NOMO-1 treated with DMSO at 0.1 percent for 48 hours (cell line): ENCODE results near the gene PDSS2.
"Not testable (repeated sequence)": the region's sequence is repeated elsewhere in the genome, so short reads cannot be mapped to it uniquely, and the experiment has no call there.

Experiments
- DNase-seq: peaks from one replicate; lab custom pipeline; 2025; ENCODE audit not compliant: unreplicated experiment; lab: John Stamatoyannopoulos, UW

PDSS2 gene

DNA sequence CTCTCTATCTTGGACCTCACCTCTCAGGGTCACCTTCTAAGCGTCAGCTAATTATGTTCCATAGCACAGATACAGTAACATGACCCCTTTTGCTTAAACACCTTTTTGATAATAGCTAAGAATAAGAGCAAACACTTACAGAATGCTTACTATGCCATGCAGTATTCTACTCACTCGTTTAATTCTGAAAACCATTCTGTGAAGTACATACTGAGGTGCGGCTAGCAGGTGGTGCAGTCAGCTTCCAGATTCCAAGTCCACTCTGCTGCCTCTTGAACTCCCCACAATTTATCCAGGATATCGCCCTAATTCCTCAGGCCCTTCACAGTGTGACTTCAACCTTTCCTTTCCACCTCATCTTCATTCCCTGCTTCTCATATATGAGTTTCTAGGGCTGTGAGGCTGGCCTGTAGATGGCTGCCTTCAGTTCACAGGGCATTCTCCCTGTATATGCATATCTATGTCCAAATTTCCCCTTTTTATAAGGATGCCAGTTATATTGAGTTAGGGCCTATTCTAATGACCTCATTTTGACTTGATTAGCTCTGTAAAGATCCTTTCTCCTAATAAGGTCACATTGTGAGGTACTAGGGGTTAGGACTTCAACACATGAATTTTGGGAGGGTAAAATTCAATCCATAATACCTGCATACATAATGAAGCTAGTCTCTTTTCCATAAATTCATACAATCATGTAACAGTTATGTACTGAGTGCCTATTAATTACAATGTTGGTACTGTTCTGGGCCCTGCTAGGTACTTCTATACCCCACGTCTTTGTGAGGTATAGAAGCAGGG, 130.1 kb downstream of the PDSS2 start:
- DNase-seq: no peak

GRCh38 chr6:107328081-107328480, 131.3 kb downstream of the PDSS2 start:
- no peak for DNase-seq

DNA sequence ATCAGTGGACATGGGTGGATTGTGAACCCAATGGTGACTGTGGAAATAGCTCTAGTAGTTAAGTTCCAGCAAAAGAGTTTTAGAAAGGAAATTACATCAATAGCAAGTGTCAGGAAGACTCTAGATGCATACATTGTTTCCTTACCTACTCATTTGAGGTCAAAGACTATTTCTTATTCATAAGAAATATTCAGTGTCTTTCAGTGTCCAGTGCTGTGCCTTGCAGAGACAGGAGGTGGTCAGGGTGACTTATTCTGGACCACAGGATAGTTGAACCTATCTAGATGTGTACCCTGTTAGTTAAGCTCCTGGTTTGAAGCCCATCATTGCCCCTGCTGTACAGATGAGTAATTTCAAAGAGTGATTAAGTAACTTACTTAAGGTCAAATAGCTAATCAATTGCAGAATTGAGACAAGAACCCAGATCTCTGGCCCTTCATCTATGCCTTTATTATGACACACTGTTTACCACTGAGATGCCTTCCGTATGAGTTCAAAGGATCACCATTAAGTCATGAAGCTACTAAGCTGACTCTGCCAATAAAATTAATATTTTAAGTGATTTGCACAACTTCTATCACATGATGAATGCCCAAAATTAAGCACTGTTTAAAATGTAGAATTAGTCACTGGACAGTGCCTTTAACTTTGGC, 136.1 kb downstream of the PDSS2 start:
- no peak for DNase-seq

DNA sequence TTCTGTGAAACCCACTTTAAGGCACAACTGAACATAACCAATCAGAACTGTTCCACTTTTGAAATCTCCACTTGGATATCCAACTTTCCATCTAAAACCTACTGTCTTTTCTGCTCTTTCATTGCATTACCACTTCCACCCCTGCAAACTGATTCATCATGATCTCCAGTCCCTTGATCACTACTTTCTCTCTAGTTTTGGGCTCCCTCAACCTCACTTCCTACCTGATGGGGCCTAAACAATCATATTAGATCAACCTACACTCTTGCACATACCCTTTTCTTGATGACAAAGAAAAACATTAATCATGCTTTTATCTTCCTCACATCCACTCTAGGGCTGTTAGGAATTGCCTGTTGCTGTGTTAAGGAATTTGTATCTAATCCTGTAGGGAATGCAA, 137.6 kb downstream of the PDSS2 start:
- no peak for DNase-seq

- DNase-seq: no peak
Observed at GRCh38 chr6:107319906-107320530, 139.3 kb downstream of the PDSS2 start.

GRCh38 chr6:107318100-107318736, 141.1 kb downstream of the PDSS2 start:
- DNase-seq: peak; percentile 78

- DNase-seq: no peak
Observed at GRCh38 chr6:107315114-107315513, 144.2 kb downstream of the PDSS2 start.

DNA sequence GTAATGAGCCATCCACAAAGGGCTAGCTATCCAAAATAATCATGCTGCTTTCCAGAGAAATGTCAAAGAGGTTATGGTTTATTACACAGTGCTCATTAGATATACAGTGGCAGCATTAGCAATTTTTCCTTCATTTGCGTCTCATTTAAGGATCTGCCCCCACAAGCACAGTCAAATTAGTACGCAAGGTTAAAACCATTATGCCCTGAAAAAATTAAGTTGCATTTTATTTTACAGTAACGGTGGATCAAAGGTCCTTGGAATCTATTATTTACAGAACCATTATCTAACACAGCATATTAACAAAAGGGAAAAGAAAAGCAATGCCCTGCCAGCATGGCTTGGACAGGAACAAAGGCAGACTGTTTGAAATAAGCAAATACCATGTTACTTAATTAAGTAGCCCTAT, 144.8 kb downstream of the PDSS2 start:
- no peak for DNase-seq

DNA sequence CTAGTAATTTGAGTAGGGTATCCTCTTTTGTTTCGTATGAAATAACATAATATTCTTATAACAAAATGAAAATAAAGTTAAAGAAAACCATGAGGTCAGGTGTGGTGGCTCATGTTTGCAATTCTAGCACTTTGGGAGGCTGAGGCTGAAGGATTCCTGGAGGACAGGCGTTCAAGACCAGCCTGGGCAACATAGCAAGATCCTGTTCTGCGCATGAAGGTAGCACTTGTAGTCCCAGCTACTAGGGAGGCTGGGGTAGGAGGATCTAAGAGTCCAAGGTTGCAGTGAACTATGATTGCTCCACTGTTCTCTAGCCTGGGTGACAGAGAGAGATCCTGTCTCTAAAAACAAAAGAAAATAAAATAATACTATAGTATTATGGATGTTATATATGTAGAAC, 145.6 kb downstream of the PDSS2 start:
- DNase-seq: no peak

DNA sequence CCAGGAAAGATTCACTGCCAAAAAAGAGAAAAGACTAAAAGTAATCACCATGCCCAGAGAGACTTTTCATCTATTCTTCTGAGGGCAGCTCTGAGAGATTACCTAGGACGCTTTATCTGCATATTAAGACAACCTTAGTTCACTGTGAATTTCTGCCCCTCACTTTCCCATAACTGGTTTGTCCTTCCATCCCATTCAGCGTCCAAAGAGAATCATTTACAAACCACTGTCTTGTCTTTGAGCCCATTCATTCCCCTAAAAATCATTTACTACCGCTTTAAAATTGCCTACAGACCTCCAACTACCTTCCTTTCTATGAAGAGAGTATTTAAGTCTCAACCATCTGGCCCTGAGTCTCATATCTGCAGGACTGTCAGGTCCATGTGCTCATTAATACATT, 149.0 kb downstream of the PDSS2 start:
- DNase-seq: no peak

- DNase-seq: no peak
Observed at GRCh38 chr6:107308677-107309076, 150.7 kb downstream of the PDSS2 start.

- DNase-seq: not testable (repeated sequence)
Observed at GRCh38 chr6:107305994-107306393, 153.4 kb downstream of the PDSS2 start.

DNA sequence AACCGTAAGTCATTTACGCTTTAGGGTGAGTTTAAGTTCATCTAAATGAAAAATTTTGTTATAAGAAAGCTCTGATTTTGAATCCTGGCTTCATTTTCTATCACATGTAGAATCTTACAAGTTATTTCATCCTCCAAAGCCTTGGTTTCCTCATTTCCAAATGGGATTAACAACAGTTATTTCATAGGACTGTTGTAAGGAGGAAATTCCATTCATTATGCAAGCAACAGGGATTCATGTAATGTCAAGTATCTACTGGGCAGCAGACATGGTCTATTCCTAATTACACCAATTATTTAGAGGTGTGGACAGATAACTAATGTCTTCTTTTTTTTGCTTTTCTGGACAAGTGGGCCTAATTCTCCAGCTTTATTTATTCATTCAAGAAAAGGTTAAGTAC, 154.0 kb downstream of the PDSS2 start:
- no peak for DNase-seq

- DNase-seq: no peak
Observed at GRCh38 chr6:107304421-107305025, 154.8 kb downstream of the PDSS2 start.

- DNase-seq: no peak
Observed at GRCh38 chr6:107293350-107293749, 166.0 kb downstream of the PDSS2 start.

- no peak for DNase-seq
Observed at GRCh38 chr6:107292715-107293271, 166.6 kb downstream of the PDSS2 start.

GRCh38 chr6:107290491-107290890, 168.9 kb downstream of the PDSS2 start:
- no peak for DNase-seq

GRCh38 chr6:107289258-107289657, 170.1 kb downstream of the PDSS2 start:
- DNase-seq: not testable (repeated sequence)

DNA sequence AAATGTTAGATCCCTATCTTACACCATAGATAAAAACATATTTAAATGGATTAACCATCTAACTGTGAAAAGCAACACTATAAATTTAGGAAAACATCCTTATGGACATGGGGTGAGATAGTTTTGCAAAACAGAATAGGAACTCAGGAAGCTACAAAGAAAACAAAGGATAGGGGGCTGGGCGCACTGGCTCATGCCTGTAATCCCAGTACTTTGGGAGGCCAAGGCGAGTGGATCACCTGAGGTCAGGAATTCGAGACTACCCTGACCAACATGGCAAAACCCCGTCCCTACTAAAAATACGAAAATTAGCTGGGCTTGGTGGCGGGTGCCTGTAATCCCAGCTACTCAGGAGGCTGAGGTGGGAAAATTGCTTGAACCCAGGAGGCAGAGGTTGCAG, 173.7 kb downstream of the PDSS2 start:
- DNase-seq: not testable (repeated sequence)

- DNase-seq: no peak
Observed at GRCh38 chr6:107284805-107285204, 174.6 kb downstream of the PDSS2 start.

DNA sequence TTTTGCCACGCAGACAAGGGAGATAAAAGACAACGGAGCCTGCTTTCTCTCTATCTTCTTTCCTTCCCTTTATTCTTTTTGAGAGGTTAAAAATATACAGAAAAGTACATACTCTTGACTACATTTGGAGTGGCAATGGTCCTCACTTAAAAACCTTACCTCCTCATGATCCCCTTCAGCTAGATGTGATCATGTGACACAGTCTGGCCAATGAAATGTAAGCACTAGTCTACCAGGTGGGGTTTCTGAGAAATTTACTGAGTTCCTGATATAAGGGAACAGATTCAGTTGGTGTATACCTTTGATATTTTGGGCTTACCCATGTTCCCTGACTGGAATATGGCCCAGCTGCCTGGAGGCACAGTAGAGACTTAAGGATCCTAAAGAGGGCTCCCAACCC, 178.6 kb downstream of the PDSS2 start:
- DNase-seq: no peak
